GM23338 (cell line): ENCODE data around the gene TANGO2. TPM values are rescaled to one million over a fixed set of nuclear protein-coding genes. Genes with fewer than 3 reads are reported as not detected.

ENCODE experiments used
- ATAC-seq: fragments of 200-7000 bp; cut with Tn5 transposase; 3 replicates; pipeline ENCODE4 v1.9.1; 2020
- DNase-seq: peaks from one replicate; pipeline ENCODE4 v3.0.0-alpha.2; 2015; ENCODE audit warnings: low spot score
- H2AFZ ChIP-seq: fragments of 200-600 bp; sonication (generic); 2 replicates; pipeline ENCODE4 v1.8.0; 2016; ENCODE audit warnings: antibody characterized with exemption, mild to moderate bottlenecking, moderate library complexity
- H3F3A ChIP-seq: fragments of 200-600 bp; sonication (generic); replicated peaks from 2 replicates; pipeline ENCODE4 v1.8.0; 2017; ENCODE audit warnings: antibody characterized with exemption, mixed run types, low read depth
- H3K27ac ChIP-seq: fragments of 200-600 bp; sonication (generic); 2 replicates; pipeline ENCODE4 v1.6.1; 2016; ENCODE audit warnings: low read depth
- H3K27me3 ChIP-seq: fragments of 200-600 bp; sonication (generic); 2 replicates; pipeline ENCODE4 v1.8.0; 2016; ENCODE audit warnings: mild to moderate bottlenecking, mixed run types, moderate library complexity; ENCODE audit not compliant: insufficient read depth
- H3K36me3 ChIP-seq: fragments of 200-600 bp; sonication (generic); 2 replicates; pipeline ENCODE4 v1.8.0; 2016; ENCODE audit warnings: mild to moderate bottlenecking; ENCODE audit not compliant: insufficient read depth
- H3K4me1 ChIP-seq: fragments of 200-600 bp; sonication (generic); 2 replicates; pipeline ENCODE4 v1.8.0; 2016; ENCODE audit warnings: mild to moderate bottlenecking, moderate library complexity; ENCODE audit not compliant: insufficient read depth
- H3K4me2 ChIP-seq: fragments of 200-600 bp; sonication (generic); 2 replicates; pipeline ENCODE4 v1.7.1; 2017; ENCODE audit warnings: mixed run types
- H3K4me3 ChIP-seq: fragments of 200-600 bp; sonication (generic); 2 replicates; pipeline ENCODE4 v1.6.1; 2016; ENCODE audit warnings: mixed run types
- H3K79me2 ChIP-seq: fragments of 200-600 bp; sonication (generic); replicated peaks from 2 replicates; pipeline ENCODE4 v1.8.0; 2017; ENCODE audit warnings: mild to moderate bottlenecking; ENCODE audit not compliant: insufficient read depth
- H3K9me2 ChIP-seq: fragments of 200-600 bp; sonication (generic); 2 replicates; pipeline ENCODE4 v1.8.0; 2017; ENCODE audit not compliant: insufficient read depth
- H4K20me1 ChIP-seq: fragments of 200-600 bp; sonication (generic); replicated peaks from 2 replicates; pipeline ENCODE4 v1.8.0; 2017; ENCODE audit warnings: mild to moderate bottlenecking; ENCODE audit not compliant: insufficient read depth
- H3K27ac Mint-ChIP-seq: 2 replicates; pipeline ENCODE4 v1.8.0; 2020; ENCODE audit warnings: inconsistent platforms, mild to moderate bottlenecking, moderate library complexity, mixed read lengths
- H3K27me3 Mint-ChIP-seq: 3 replicates; pipeline ENCODE4 v1.8.0; 2022; ENCODE audit warnings: low read depth, mild to moderate bottlenecking, moderate library complexity, mixed read lengths, inconsistent platforms; ENCODE audit not compliant: insufficient read depth, poor library complexity
- H3K36me3 Mint-ChIP-seq: 3 replicates; pipeline ENCODE4 v1.8.0; 2021; ENCODE audit warnings: low read depth, mild to moderate bottlenecking, inconsistent platforms, moderate library complexity, mixed read lengths
- H3K4me1 Mint-ChIP-seq: 3 replicates; pipeline ENCODE4 v1.8.0; 2020; ENCODE audit warnings: mild to moderate bottlenecking, inconsistent platforms, mixed read lengths
- H3K4me3 Mint-ChIP-seq: 3 replicates; pipeline ENCODE4 v1.8.0; 2021; ENCODE audit warnings: moderate library complexity, mild to moderate bottlenecking, inconsistent platforms, mixed read lengths
- H3K9me3 Mint-ChIP-seq: 3 replicates; pipeline ENCODE4 v1.8.0; 2020; ENCODE audit warnings: moderate library complexity, mild to moderate bottlenecking, inconsistent platforms, mixed read lengths
- CREB1 ChIP-seq: fragments of 250-450 bp; sonication (Bioruptor Pico); IDR thresholded peaks from 2 replicates; pipeline ENCODE4 v1.5.0; 2020; ENCODE audit warnings: low read depth, mild to moderate bottlenecking, moderate library complexity
- CTCF ChIP-seq, 2 experiments: fragments of 200-600 bp in 1 of 2; sonication (generic) in 1 of 2; conservative IDR thresholded peaks; 2 replicates each; pipeline versions ENCODE4 v1.5.1 to v1.6.1; 2016 to 2017; ENCODE audit warnings: antibody characterized with exemption in 2 of 2, low read depth in 2 of 2, mild to moderate bottlenecking in 2 of 2, moderate library complexity in 1 of 2
- ETS1 ChIP-seq: IDR thresholded peaks from 2 replicates; pipeline ENCODE4 v1.6.1; 2016; ENCODE audit warnings: antibody characterized with exemption
- EZH2 ChIP-seq: fragments of 200-600 bp; sonication (generic); IDR thresholded peaks from one replicate; pipeline ENCODE4 v1.8.0; 2017; ENCODE audit warnings: antibody characterized with exemption, mild to moderate bottlenecking, low read depth; ENCODE audit not compliant: unreplicated experiment
- REST ChIP-seq: IDR thresholded peaks from one replicate; pipeline ENCODE4 v1.6.1; 2018; ENCODE audit warnings: antibody characterized with exemption; ENCODE audit not compliant: unreplicated experiment
- ZNF462 ChIP-seq: fragments of 250-450 bp; sonication (Bioruptor Pico); IDR thresholded peaks from 2 replicates; pipeline ENCODE4 v1.5.0; 2020; ENCODE audit warnings: mild to moderate bottlenecking, moderate library complexity
- polyA plus RNA-seq: library from polyadenylated mRNA; unstranded; fragments of >200 nt; fragmentation: Nextera tagmentation; extraction: Ambion mirVana; gene quantifications from 2 replicates; pipeline ENCODE4 v1.2.1, GENCODE V29; 2016
- total RNA-seq: library from RNA; depleted of rRNA; stranded (reverse); fragments of >200 nt; shearing (Covaris generic); gene quantifications from 2 replicates; pipeline ENCODE4 v1.2.3, GENCODE V29; 2014

TANGO2 gene
- total and polyA plus RNA-seq, 2 experiments from 2014 or later = 6.9 to 15.0 TPM

- no peaks in the 10 kb centered on the region for H3K9me3 Mint-ChIP-seq
- no peaks in the 10 kb centered on the region for H3K9me2 ChIP-seq
- TF ChIP-seq ZNF462 (CRISPR knock-in tag) (no peak), EZH2 (no peak)
- no peak overlapping the region for H3K27ac ChIP-seq
- H2AFZ ChIP-seq = no peak overlapping the region
- ATAC-seq (no peak), DNase-seq (no peak)
- H3K27me3 Mint-ChIP-seq = peaks cover 9% of the 10 kb centered on the region
- no peak overlapping the region for H3K4me3 ChIP-seq
- H3K4me2 ChIP-seq = no peak overlapping the region
- H3K27me3 ChIP-seq = no peaks in the 10 kb centered on the region
- H3F3A ChIP-seq = no peaks in the 10 kb centered on the region
- no peaks in the 10 kb centered on the region for H3K36me3 Mint-ChIP-seq
- H4K20me1 ChIP-seq = no peaks in the 10 kb centered on the region; the same call in 1 of the 2 replicates
- no peak overlapping the region for H3K4me3 Mint-ChIP-seq
- no peaks in the 10 kb centered on the region for H3K79me2 ChIP-seq
- peaks cover 6% of the 10 kb centered on the region for H3K4me1 Mint-ChIP-seq
- no peak overlapping the region for H3K27ac Mint-ChIP-seq
- H3K36me3 ChIP-seq = no peaks in the 10 kb centered on the region
- H3K4me1 ChIP-seq = peaks cover 4% of the 10 kb centered on the region; the same call in 1 of the 2 replicates
Observed at GRCh38 chr22:20025401-20026203, 4.7 kb downstream of the TANGO2 start.

- ATAC-seq = no peak
- peaks cover 9% of the 10 kb centered on the region for H3K27me3 Mint-ChIP-seq
- Histone ChIP-seq H3K27ac (no peak overlapping the region), H3K4me3 (no peak overlapping the region), H3K36me3 (no peaks in the 10 kb centered on the region), H2AFZ (no peak overlapping the region), H4K20me1 (no peaks in the 10 kb centered on the region; the same call in 1 of the 2 replicates), H3K4me1 (peaks cover 4% of the 10 kb centered on the region; the same call in 1 of the 2 replicates), H3F3A (no peaks in the 10 kb centered on the region), H3K4me2 (no peak overlapping the region), H3K79me2 (no peaks in the 10 kb centered on the region), H3K27me3 (no peaks in the 10 kb centered on the region), H3K9me2 (no peaks in the 10 kb centered on the region)
- no peaks in the 10 kb centered on the region for H3K9me3 Mint-ChIP-seq
- H3K27ac Mint-ChIP-seq = no peak overlapping the region
- peaks cover 6% of the 10 kb centered on the region for H3K4me1 Mint-ChIP-seq
- no peak for DNase-seq
- H3K4me3 Mint-ChIP-seq = no peak overlapping the region; the same call in 2 of the 3 replicates
- H3K36me3 Mint-ChIP-seq = no peaks in the 10 kb centered on the region
- TF ChIP-seq CREB1 (no peak), ETS1 (no peak), REST (no peak), CTCF (conservative IDR thresholded peaks at IDR 0.05; ENCODE audit: low read depth in 2 of 2) (no peak)
Observed at GRCh38 chr22:20026204-20026908, 5.4 kb downstream of the TANGO2 start.
